ENCODE measurements around the gene GLG1.

The GLG1 gene

GRCh38 chr16:74586948-74587347 lies 20.0 kb downstream of the GLG1 start:
- in situ Hi-C loops (cut with MboI; ENCODE audit: low pct_unique_long_range_greater_than_20kb, low sequenced_read_pairs, unreplicated experiment): no loop called here
- TF ChIP-seq CTCF (IDR thresholded peaks at IDR 0.05; ENCODE audit: extremely low read depth, insufficient read depth, missing control alignments): no peak
- DNase-seq (ENCODE audit: low spot score): no peak

GRCh38 chr16:74585846-74586443 lies 21.0 kb downstream of the GLG1 start:
- no peak for DNase-seq (ENCODE audit: low spot score)
- in situ Hi-C loops (cut with MboI; ENCODE audit: low pct_unique_long_range_greater_than_20kb, low sequenced_read_pairs, unreplicated experiment): no loop called here
- no peak for TF ChIP-seq CTCF (IDR thresholded peaks at IDR 0.05; ENCODE audit: extremely low read depth, insufficient read depth, missing control alignments)

GRCh38 chr16:74583926-74584666 lies 22.8 kb downstream of the GLG1 start:
- TF ChIP-seq CTCF (IDR thresholded peaks at IDR 0.05; ENCODE audit: extremely low read depth, insufficient read depth, missing control alignments): no peak
- in situ Hi-C loops (cut with MboI; ENCODE audit: low pct_unique_long_range_greater_than_20kb, low sequenced_read_pairs, unreplicated experiment): no loop called here
- DNase-seq (ENCODE audit: low spot score): no peak

GRCh38 chr16:74582970-74583369 lies 23.9 kb downstream of the GLG1 start:
- in situ Hi-C loops (cut with MboI; ENCODE audit: low pct_unique_long_range_greater_than_20kb, low sequenced_read_pairs, unreplicated experiment): no loop called here
- TF ChIP-seq CTCF (IDR thresholded peaks at IDR 0.05; ENCODE audit: extremely low read depth, insufficient read depth, missing control alignments): no peak
- no peak for DNase-seq (ENCODE audit: low spot score)

- TF ChIP-seq CTCF (IDR thresholded peaks at IDR 0.05; ENCODE audit: extremely low read depth, insufficient read depth, missing control alignments): no peak
- in situ Hi-C loops (cut with MboI; ENCODE audit: low pct_unique_long_range_greater_than_20kb, low sequenced_read_pairs, unreplicated experiment): no loop called here
- DNase-seq (ENCODE audit: low spot score): no peak
These were observed 26.1 kb downstream of the GLG1 start for GRCh38 chr16:74580833-74581232.

- in situ Hi-C loops (cut with MboI; ENCODE audit: low pct_unique_long_range_greater_than_20kb, low sequenced_read_pairs, unreplicated experiment): no loop called here
- no peak for DNase-seq (ENCODE audit: low spot score)
- no peak for TF ChIP-seq CTCF (IDR thresholded peaks at IDR 0.05; ENCODE audit: extremely low read depth, insufficient read depth, missing control alignments)
These were observed 28.1 kb downstream of the GLG1 start for GRCh38 chr16:74578838-74579237.

Measured in GM13977 (cell line).